Tibial nerve (tissue), 4 donors: ENCODE measurements around the gene ATP1B4.

Experiments used
- EP300 ChIP-seq, 2 donors: sonication (generic); formaldehyde crosslinking; IDR thresholded peaks; one replicate each; pipeline ENCODE4 v1.6.1; 2017; ENCODE audit warnings: antibody characterized with exemption in 2 of 2, mild to moderate bottlenecking in 1 of 2
- POLR2A ChIP-seq, 2 donors: fragments of 450-650 bp; IDR thresholded peaks; one replicate each; pipeline ENCODE4 v1.6.1; 2017; ENCODE audit warnings: antibody characterized with exemption in 2 of 2, mild to moderate bottlenecking in 2 of 2, moderate library complexity in 2 of 2
- TF ChIP-seq, protein P1 (sequence below), 5 experiments: fragments of 200-600 bp in 3 of 5; fragments of 450-650 bp in 2 of 5; sonication (generic) in 3 of 5; IDR thresholded peaks; one replicate each; pipeline ENCODE4 v1.5.1; 2016 to 2019; ENCODE audit warnings: antibody characterized with exemption in 5 of 5, mild to moderate bottlenecking in 3 of 5, moderate library complexity in 2 of 5

- TF ChIP-seq POLR2A (IDR thresholded peaks at IDR 0.05), result no peak
- TF ChIP-seq, protein P1, sequence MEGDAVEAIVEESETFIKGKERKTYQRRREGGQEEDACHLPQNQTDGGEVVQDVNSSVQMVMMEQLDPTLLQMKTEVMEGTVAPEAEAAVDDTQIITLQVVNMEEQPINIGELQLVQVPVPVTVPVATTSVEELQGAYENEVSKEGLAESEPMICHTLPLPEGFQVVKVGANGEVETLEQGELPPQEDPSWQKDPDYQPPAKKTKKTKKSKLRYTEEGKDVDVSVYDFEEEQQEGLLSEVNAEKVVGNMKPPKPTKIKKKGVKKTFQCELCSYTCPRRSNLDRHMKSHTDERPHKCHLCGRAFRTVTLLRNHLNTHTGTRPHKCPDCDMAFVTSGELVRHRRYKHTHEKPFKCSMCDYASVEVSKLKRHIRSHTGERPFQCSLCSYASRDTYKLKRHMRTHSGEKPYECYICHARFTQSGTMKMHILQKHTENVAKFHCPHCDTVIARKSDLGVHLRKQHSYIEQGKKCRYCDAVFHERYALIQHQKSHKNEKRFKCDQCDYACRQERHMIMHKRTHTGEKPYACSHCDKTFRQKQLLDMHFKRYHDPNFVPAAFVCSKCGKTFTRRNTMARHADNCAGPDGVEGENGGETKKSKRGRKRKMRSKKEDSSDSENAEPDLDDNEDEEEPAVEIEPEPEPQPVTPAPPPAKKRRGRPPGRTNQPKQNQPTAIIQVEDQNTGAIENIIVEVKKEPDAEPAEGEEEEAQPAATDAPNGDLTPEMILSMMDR (IDR thresholded peaks at IDR 0.05), result no peak
- no peak for TF ChIP-seq EP300 (IDR thresholded peaks at IDR 0.05)
Measured at GRCh38 chrX:120316587-120317283, 45.2 kb upstream of the ATP1B4 start.
